DMS53 (cell line): ENCODE results near the gene RAB38.

Source experiments
- DNase-seq: peaks from one replicate; lab custom pipeline; 2025; lab: John Stamatoyannopoulos, UW

RAB38 gene

DNA sequence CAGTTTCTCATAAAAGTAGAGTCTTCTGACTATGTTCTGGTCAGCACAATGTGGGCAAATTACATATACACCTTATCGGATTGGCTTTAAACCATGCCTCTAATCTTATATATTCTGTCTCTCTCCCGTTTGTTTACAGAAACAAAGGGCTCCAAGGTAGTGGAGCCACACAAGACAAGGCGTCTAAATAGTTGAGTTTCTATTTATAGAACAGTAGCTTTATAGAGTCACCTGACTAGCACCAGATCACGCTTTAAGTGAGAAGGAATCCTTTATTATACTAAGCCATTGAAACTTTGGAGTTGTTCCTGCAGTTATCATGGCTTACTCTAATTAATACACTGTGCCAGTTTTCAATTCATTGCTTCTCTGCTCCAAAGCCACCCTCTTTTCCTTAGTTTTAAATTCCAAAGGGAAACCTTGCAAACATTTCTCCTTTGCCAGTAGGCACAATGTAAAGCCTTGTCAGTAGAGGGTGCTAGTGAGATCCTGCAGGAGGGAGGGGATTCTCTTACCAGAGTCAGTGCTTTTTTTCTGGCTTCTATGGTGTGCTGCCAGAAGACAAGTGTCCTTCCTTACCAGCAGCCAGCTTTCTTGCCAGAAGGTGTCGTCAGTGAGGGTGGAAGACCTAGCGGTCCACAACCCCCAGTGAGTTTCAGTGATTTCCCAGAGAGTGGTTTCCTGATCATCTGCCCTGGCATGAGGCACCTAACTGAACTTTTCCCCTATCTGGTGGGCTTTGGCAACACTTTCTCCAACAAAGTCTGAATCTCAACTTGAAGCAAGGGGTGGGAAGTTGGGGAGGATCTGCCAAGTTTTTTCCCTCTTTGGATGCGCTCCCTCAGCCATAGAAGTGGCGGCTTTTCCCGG, 71.7 kb downstream of the RAB38 start:
- DNase-seq = peak; percentile 92

DNA sequence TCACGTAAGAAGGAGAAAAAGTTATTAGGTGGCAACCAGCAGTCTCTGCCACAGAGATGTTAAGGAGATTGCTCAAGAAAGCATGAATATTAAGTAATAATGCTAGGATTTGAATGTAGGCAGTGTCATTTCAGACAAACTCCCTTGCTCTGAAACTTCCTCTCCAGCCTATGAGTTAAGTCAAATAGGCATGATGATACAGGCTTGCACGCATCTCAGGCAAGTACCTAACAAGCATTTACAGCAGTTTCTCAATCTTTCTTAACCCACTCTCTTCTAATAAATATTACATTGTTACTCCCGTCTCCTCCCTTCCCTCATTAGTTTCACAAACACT, 72.7 kb downstream of the RAB38 start:
- DNase-seq = no peak

DNA sequence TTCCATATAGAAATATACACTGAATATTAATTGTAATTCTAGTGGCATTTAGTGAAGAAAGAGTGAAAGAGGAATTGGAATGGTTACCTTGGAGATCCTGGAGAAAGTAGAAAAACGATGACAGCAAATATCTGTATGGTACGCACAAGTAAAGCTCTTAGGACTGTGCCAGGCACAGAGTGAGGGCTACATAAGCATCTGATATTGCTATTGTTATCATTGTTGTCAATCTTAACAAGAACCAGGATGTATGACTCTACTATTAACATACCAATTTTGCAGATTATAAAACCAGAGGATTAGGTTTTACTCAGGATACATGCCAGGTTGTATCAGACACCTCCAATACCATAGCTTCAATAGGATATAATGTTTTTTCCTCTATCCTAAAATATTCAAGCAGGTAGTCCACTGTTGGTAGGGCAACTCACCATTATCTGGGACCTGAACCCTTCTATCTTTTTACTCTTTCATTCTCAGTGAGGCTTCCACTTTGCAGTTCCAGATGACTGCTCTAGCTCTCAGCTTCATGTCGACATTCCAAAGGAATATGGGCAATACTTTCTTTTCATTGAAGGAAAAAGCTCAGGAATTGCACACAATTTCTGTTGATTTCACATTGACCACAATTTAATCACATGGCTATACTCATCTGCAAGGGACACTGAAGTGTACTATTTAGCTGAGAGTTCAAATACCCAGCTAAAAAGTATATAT, 73.2 kb downstream of the RAB38 start:
- no peak for DNase-seq

GRCh38 chr11:88100151-88100550, 75.1 kb downstream of the RAB38 start:
- no peak for DNase-seq

- DNase-seq = no peak
These were observed 77.0 kb downstream of the RAB38 start for GRCh38 chr11:88098289-88098688.

- DNase-seq = no peak
These were observed 86.1 kb downstream of the RAB38 start for GRCh38 chr11:88089134-88089533.

DNA sequence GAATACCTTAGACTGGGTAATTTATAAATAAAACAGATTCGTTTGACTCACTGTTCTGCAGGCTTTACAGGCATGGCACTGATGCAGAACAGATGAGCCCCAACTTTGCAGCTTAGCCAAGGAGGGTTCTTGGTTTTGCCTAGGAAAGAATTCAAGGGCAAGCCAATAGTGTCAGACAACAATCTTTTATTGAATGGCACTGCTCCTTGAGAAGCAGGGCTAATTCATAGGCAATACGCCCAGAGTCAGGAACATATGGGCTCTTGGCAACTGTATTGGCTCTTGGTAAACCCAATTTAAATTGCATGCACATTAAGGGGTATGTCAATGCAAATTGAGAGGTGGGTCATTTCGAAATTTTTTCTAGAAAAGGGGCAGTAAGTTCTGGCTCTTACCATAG, 87.9 kb downstream of the RAB38 start:
- no peak for DNase-seq

DNA sequence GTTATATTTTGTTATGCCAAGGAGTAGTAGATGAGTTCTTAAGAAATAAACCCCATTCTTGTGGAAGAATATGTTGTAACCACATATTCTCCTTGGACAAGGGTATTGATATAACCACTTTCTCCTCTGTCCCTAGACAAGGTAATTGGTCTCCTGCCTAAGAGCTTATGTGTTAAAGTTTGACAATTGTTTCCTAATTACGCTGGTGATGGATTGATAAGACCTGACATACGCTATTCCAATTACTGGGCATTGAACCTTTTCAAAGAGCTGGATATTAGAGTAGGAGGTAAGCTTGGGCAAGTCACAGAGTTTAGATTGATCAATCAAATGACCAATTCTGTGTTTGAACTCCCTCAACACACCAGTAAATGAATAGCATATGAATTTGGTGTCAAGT, 88.9 kb downstream of the RAB38 start:
- no peak for DNase-seq

- no peak for DNase-seq
These were observed 104.8 kb downstream of the RAB38 start for GRCh38 chr11:88070437-88070836.

GRCh38 chr11:88068848-88069554, 106.2 kb downstream of the RAB38 start:
- DNase-seq = no peak

DNA sequence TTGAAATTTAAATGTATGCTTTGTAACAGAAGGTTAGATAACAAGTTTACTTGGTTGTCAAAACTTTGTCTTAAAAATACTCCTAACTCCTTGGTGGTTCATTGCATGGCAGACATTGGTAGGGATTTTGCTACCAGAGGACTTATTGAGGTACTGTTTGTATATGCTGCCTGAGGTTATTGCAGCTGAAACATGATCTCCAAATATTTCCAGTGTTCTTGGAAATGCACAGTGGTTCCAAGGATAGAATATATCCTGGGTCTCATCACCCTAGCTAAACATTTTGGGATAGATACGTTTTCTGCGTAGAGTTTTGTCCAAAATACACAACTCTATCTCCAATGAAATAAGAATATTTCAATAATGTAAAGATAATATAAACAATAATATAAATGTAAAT, 109.2 kb downstream of the RAB38 start:
- no peak for DNase-seq

- DNase-seq = no peak
These were observed 111.0 kb downstream of the RAB38 start for GRCh38 chr11:88064097-88064705.
